Kidney (tissue), 14 donors: Measurements from ENCODE around the gene DOCK10. TPM values are rescaled to one million over a fixed set of nuclear protein-coding genes. Genes with fewer than 3 reads are reported as not detected.

Experiments
- DNase-seq, 5 donors: peaks; one replicate each; pipeline ENCODE4 v3.0.0-alpha.2; 2013 to 2020
- FAIRE-seq: peaks from 2 replicates; lab custom pipeline; 2012; peaks lifted over from hg19 to GRCh38; lab: Jason Lieb, UNC
- H3K27ac ChIP-seq, 2 donors: one replicate each; pipeline ENCODE4 v1.7.0; 2013; ENCODE audit warnings: low read depth in 2 of 2, low read length in 2 of 2, inconsistent platforms in 1 of 2
- H3K27me3 ChIP-seq: one replicate; pipeline ENCODE4 v1.7.1; 2013; ENCODE audit warnings: low read length, inconsistent platforms; ENCODE audit not compliant: control insufficient read depth, insufficient read depth
- H3K36me3 ChIP-seq, 3 donors: one replicate each; pipeline versions ENCODE4 v1.7.0 to v1.7.1; 2013; ENCODE audit warnings: low read length in 3 of 3, control low read depth in 1 of 3, inconsistent platforms in 1 of 3; ENCODE audit not compliant: insufficient read depth in 3 of 3, control insufficient read depth in 2 of 3
- H3K4me1 ChIP-seq, 3 donors: one replicate each; pipeline versions ENCODE4 v1.7.0 to v1.7.1; 2013; ENCODE audit warnings: low read length in 3 of 3, inconsistent platforms in 1 of 3, low read depth in 1 of 3; ENCODE audit not compliant: control insufficient read depth in 2 of 3, insufficient read depth in 2 of 3
- H3K4me3 ChIP-seq, 3 donors: one replicate each; pipeline versions ENCODE4 v1.7.0 to v1.8.1; 2013; ENCODE audit warnings: low read length in 3 of 3, control low read depth in 1 of 3, inconsistent platforms in 1 of 3
- H3K9ac ChIP-seq, 3 donors: one replicate each; pipeline versions ENCODE4 v1.7.0 to v1.7.1; 2013; ENCODE audit warnings: low read length in 3 of 3, control low read depth in 1 of 3, inconsistent platforms in 1 of 3
- H3K9me3 ChIP-seq, 3 donors: one replicate each; pipeline versions ENCODE4 v1.7.0 to v1.7.1; 2013; ENCODE audit warnings: low read length in 3 of 3, control low read depth in 1 of 3, inconsistent platforms in 1 of 3; ENCODE audit not compliant: control insufficient read depth in 2 of 3, insufficient read depth in 1 of 3
- intact Hi-C: fragments of 100-400 bp; cut with DNase I; formaldehyde crosslinking; loops from one replicate; pipeline ENCODE4 v1.11.1; 2022
- polyA plus RNA-seq: library from polyadenylated mRNA; stranded (reverse); fragments of 350-450 nt; fragmentation: Illumina TruSeq; extraction: RNeasy Lipid Tissue Mini Kit (QIAGEN cat#74804); gene quantifications from one replicate; pipeline ENCODE4 v1.2.3, GENCODE V29; 2014; ENCODE audit warnings: low read depth, low replicate concordance; ENCODE audit not compliant: insufficient read depth
- total RNA-seq: library from RNA; stranded (reverse); fragmentation: NEBNext Ultra II Directional; extraction: Animal tissue kit (Norgen Biotek cat#: 25700); gene quantifications from one replicate; pipeline ENCODE4 v1.2.1, GENCODE V29; 2021
- TF ChIP-seq, protein P1 (sequence below): IDR thresholded peaks from 3 replicates; pipeline ENCODE4 v1.5.1; 2012; ENCODE audit warnings: mild to moderate bottlenecking, moderate library complexity, borderline replicate concordance; ENCODE audit not compliant: insufficient read depth; ENCODE audit errors: extremely low read depth
- donor health status: control.
- donor health status: control.
- donor health status: control.
- donor health status: control.
- donor health status: control.
- donor health status: DM: yes; HTN: yes; CAD: no.
- donor health status: Normal renal cell carcinoma (clear cell type).

DOCK10 gene
- total and polyA plus RNA-seq, 2 donors from 2014 or later: 2.1 to 33.8 TPM

DNA sequence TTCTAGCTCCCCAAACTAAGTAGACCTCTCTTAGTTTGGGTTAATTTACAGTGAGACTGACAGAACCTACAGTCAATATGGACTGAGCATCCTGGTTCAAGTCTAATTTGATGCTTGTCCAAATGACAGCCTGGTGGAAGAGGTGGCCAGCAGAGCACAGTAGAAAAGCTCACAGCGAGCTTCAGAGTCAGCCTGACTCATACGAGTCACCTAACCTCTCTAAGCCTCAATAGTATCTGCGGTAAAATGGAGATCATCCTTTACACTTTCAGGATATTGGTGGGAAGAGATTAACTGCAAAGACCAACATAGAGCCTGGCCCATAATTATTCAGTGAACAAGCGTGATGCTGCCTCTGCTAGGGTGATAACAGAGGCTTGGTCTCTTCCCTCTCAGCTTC lies 54.5 kb downstream of the DOCK10 start:
- Histone ChIP-seq H3K36me3 (no peaks in the 10 kb centered on the region), H3K27ac (no peak overlapping the region), H3K27me3 (no peaks in the 10 kb centered on the region), H3K9ac (no peak overlapping the region), H3K4me1 (no peaks in the 10 kb centered on the region), H3K4me3 (no peak overlapping the region), H3K9me3 (no peaks in the 10 kb centered on the region)
- intact Hi-C loops: no loop called here
- TF ChIP-seq, protein P1, sequence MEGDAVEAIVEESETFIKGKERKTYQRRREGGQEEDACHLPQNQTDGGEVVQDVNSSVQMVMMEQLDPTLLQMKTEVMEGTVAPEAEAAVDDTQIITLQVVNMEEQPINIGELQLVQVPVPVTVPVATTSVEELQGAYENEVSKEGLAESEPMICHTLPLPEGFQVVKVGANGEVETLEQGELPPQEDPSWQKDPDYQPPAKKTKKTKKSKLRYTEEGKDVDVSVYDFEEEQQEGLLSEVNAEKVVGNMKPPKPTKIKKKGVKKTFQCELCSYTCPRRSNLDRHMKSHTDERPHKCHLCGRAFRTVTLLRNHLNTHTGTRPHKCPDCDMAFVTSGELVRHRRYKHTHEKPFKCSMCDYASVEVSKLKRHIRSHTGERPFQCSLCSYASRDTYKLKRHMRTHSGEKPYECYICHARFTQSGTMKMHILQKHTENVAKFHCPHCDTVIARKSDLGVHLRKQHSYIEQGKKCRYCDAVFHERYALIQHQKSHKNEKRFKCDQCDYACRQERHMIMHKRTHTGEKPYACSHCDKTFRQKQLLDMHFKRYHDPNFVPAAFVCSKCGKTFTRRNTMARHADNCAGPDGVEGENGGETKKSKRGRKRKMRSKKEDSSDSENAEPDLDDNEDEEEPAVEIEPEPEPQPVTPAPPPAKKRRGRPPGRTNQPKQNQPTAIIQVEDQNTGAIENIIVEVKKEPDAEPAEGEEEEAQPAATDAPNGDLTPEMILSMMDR: no peak
- no peak for FAIRE-seq
- no peak for DNase-seq

DNA sequence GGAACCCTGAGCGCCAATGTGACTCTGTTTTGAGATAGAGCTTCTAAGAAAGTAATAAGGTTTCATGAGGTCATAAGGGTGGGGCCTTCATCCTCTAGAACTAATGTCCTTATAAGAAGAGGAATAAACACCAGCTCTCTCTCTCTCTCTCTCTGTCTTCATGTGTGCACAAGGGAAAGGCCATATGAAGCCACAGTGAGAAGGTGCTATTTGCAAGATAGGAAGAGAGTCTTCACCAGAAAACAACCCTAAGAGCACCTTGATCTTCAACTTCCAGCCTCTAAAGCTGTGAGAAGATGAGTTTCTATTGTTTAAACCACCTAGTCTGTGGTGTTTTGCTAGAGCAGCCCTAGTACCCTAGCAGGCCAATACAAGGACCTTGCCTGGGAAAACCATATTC lies 55.8 kb downstream of the DOCK10 start:
- TF ChIP-seq, protein P1: no peak
- Histone ChIP-seq H3K9ac (no peak overlapping the region), H3K36me3 (no peaks in the 10 kb centered on the region), H3K9me3 (no peaks in the 10 kb centered on the region), H3K4me3 (no peak overlapping the region), H3K27me3 (no peaks in the 10 kb centered on the region), H3K27ac (no peak overlapping the region), H3K4me1 (no peaks in the 10 kb centered on the region)
- intact Hi-C loops: no loop called here
- FAIRE-seq (no peak), DNase-seq (no peak)

DNA sequence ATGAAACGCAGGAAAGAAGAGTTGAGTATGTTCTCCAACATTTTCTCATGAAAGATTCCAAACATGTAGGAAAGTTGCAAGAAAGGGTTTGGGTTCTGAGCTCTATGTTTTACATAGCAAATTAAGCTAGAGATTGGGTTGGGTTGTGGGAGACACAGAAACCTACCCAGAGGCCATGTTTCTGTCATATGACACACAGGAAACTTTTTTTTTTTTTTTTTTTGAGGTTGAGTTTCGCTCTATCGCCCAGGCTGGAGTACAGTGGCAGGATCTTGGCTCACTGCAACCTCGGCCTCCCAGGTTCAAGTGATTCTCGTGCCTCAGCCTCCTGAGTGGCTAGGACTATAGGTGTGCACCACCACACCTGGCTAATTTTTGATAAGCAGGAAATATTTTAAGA lies 57.6 kb downstream of the DOCK10 start:
- Histone ChIP-seq H3K4me1 (no peaks in the 10 kb centered on the region), H3K27ac (no peak overlapping the region), H3K27me3 (no peaks in the 10 kb centered on the region), H3K36me3 (no peaks in the 10 kb centered on the region), H3K4me3 (no peak overlapping the region), H3K9me3 (no peaks in the 10 kb centered on the region), H3K9ac (no peak overlapping the region)
- FAIRE-seq (no peak), DNase-seq (no peak)
- intact Hi-C loops: no loop called here
- TF ChIP-seq, protein P1: no peak
